ENCODE data around the gene DHX36.

- no peak for TF ChIP-seq CTCF (IDR thresholded peaks at IDR 0.05)
- no peak for TF ChIP-seq POLR2A (IDR thresholded peaks at IDR 0.05)
- TF ChIP-seq POLR2AphosphoS5 (IDR thresholded peaks at IDR 0.05), result no peak
Measured at GRCh38 chr3:154224866-154225265, 99.4 kb downstream of the DHX36 start.
